H1 (cell line): Measurements from ENCODE around the gene MAP4K1. TPM values are rescaled to one million over a fixed set of nuclear protein-coding genes. Genes with fewer than 3 reads are reported as not detected.

Experiments
- BCL11A ChIP-seq, 2 experiments: IDR thresholded peaks; one replicate each; pipeline ENCODE4 v1.6.1; 2011; ENCODE audit warnings: low read depth in 2 of 2, low read length in 2 of 2, mild to moderate bottlenecking in 2 of 2
- CBX5 ChIP-seq: fragments of 300-800, 300-1000 bp; sonication (generic); IDR thresholded peaks from 2 replicates; pipeline ENCODE4 v1.7.1; 2016; ENCODE audit warnings: antibody characterized with exemption, low read length, low read depth
- CBX8 ChIP-seq: fragments of 300-800, 300-1000 bp; sonication (generic); IDR thresholded peaks from 2 replicates; pipeline ENCODE4 v1.7.1; 2016; ENCODE audit warnings: low read depth, low read length, borderline replicate concordance
- CHD1 ChIP-seq: IDR thresholded peaks from 2 replicates; pipeline ENCODE4 v1.6.1; 2012; ENCODE audit warnings: low read depth, low read length, improper control_type of control experiment
- CHD2 ChIP-seq: IDR thresholded peaks from 2 replicates; pipeline ENCODE4 v1.6.1; 2012; ENCODE audit warnings: low read length, improper control_type of control experiment
- CREB1 ChIP-seq: IDR thresholded peaks from 2 replicates; pipeline ENCODE4 v1.6.1; 2012; ENCODE audit warnings: inconsistent platforms
- CTBP2 ChIP-seq: IDR thresholded peaks from 2 replicates; pipeline ENCODE4 v1.7.0; 2011; ENCODE audit warnings: borderline replicate concordance, mild to moderate bottlenecking, moderate library complexity, mixed read lengths, low read length; ENCODE audit not compliant: insufficient read depth, insufficient read length
- HDAC6 ChIP-seq: IDR thresholded peaks from one replicate; pipeline ENCODE4 v1.7.1; 2012; ENCODE audit warnings: low read depth, mild to moderate bottlenecking, inconsistent platforms, low read length, moderate library complexity
- JUND ChIP-seq: IDR thresholded peaks from 2 replicates; pipeline ENCODE4 v1.6.1; 2011; ENCODE audit warnings: mild to moderate bottlenecking, improper control_type of control experiment, low read length
- KDM1A ChIP-seq: fragments of 200-600, 300-600 bp; sonication (generic); IDR thresholded peaks from 2 replicates; pipeline ENCODE4 v1.7.1; 2016; ENCODE audit warnings: mild to moderate bottlenecking, low read length, borderline replicate concordance
- KDM4A ChIP-seq: IDR thresholded peaks from one replicate; pipeline ENCODE4 v1.7.1; 2012; ENCODE audit warnings: low read depth, mild to moderate bottlenecking, moderate library complexity, low read length, inconsistent platforms; ENCODE audit not compliant: severe bottlenecking
- PHF8 ChIP-seq: fragments of 200-600 bp; sonication (generic); conservative IDR thresholded peaks from 2 replicates; pipeline ENCODE4 v1.7.1; 2012; ENCODE audit warnings: low read depth, mild to moderate bottlenecking, inconsistent platforms, low read length, moderate library complexity
- POU5F1 ChIP-seq: IDR thresholded peaks from 2 replicates; pipeline ENCODE4 v1.6.1; 2011; ENCODE audit warnings: low read depth, mild to moderate bottlenecking, low read length, moderate library complexity
- RBBP5 ChIP-seq: IDR thresholded peaks from 2 replicates; pipeline ENCODE4 v1.7.1; 2012; ENCODE audit warnings: low read depth, mild to moderate bottlenecking, inconsistent platforms, low read length, moderate library complexity, borderline replicate concordance
- RFX5 ChIP-seq: IDR thresholded peaks from 2 replicates; pipeline ENCODE4 v1.6.1; 2011; ENCODE audit warnings: low read depth, low read length, improper control_type of control experiment, borderline replicate concordance
- SAP30 ChIP-seq: fragments of 300-600 bp; sonication (generic); IDR thresholded peaks from 2 replicates; pipeline ENCODE4 v1.7.1; 2012; ENCODE audit warnings: low read length, moderate library complexity, mild to moderate bottlenecking, inconsistent platforms; ENCODE audit not compliant: insufficient read depth, insufficient replicate concordance
- SIX5 ChIP-seq: IDR thresholded peaks from 2 replicates; pipeline ENCODE4 v1.6.1; 2011; ENCODE audit warnings: mild to moderate bottlenecking, low read depth, low read length
- SRF ChIP-seq: IDR thresholded peaks from 2 replicates; pipeline ENCODE4 v1.6.1; 2011; ENCODE audit warnings: mild to moderate bottlenecking, low read depth, low read length, moderate library complexity
- polyA plus RNA-seq, 7 experiments: library from polyadenylated mRNA; depleted of rRNA in 3 of 7; stranded (reverse) in 5 of 7; unstranded in 2 of 7; fragments of >200 nt in 5 of 7; fragments of 200-250 nt in 2 of 7; gene quantifications; 1 replicate in 5 of 7; 2 replicates in 1 of 7; 4 replicates in 1 of 7; pipeline versions ENCODE4 v1.2.1 to v1.2.3, GENCODE V29; 2011 to 2013; ENCODE audit warnings: missing spikeins in 2 of 7, mixed read lengths in 2 of 7
- total RNA-seq: library from RNA; stranded (reverse); fragmentation: NEBNext Ultra II Directional; extraction: Animal tissue kit (Norgen Biotek cat#: 25700); gene quantifications from 2 replicates; pipeline ENCODE4 v1.2.1, GENCODE V29; 2021
- TF ChIP-seq, protein P1 (sequence below), 3 experiments: IDR thresholded peaks; 1 replicate in 2 of 3; 2 replicates in 1 of 3; pipeline versions ENCODE4 v1.5.1 to v1.6.1; 2011; ENCODE audit warnings: low read length in 3 of 3, mild to moderate bottlenecking in 3 of 3, inconsistent platforms in 2 of 3, low read depth in 1 of 3, moderate library complexity in 1 of 3; ENCODE audit not compliant: insufficient read depth in 1 of 3; ENCODE audit errors: control extremely low read depth in 1 of 3
- TF ChIP-seq, protein P2 (sequence below): IDR thresholded peaks from 2 replicates; pipeline ENCODE4 v1.6.1; 2011; ENCODE audit warnings: low read length, improper control_type of control experiment

The MAP4K1 gene
- total and polyA plus RNA-seq, 2 of the 8 experiments (the other 6 are each of a cell fraction or from before 2014, with no cell fraction given), result 9.0 to 10.4 TPM

DNA sequence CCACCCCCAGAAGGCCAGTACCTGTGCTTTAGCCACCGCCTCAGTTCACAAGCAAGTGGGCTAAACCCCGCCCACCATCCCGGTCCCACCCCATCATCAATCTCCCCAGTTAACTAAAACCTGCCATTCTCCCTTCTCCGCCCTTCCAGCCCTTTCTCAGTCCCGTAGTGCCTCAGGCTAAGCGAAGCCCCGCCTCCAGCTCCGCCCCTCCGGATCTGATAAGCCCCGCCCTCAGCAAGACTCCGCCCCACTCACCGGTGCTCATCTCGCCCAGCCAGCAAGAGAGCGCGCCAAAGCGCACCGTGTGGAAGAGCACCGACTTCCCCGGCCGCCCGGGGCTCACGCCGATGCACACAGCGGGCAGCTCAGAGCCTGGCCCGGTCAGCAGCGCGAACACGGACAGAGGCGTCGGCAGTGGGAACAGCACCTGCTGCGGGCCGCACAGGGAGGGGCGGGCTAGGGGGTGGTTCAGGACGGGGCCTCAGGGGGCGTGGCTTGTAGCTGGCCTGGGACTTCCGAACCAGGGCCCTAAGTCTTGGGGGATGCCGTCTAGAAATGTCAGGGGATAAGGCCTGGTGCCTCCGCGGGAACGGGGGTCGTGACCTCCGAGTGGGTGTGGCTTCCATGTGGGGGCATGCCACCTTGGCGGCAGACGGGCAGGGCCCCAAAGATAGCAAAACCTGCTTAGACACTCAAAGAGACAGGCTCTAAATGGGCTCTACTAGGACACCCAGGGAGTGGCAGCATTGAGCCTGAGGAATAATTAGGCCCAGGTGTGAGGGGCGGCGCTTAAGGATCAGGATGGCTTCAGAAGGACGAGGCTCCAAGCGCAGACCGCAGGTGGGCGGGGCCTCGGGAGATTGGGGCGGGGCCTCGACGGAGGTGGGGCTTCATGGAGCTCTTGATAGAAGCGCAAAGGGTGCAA, 21.4 kb downstream of the MAP4K1 start (continued):
- TF ChIP-seq CTBP2 (no peak), CBX8 (no peak), POU5F1 (no peak), SIX5 (no peak), SRF (no peak), JUND (no peak), CHD1 (no peak), KDM4A (peak; percentile 44), SAP30 (no peak), KDM1A (no peak), CREB1 (no peak), PHF8 (peak; percentile 55; the same call in 1 of the 2 replicates), CBX5 (no peak), HDAC6 (no peak), CHD2 (no peak), BCL11A (IDR thresholded peaks at IDR 0.05; ENCODE audit: low read depth in 2 of 2, low read length in 2 of 2) (no peak), RFX5 (no peak), RBBP5 (0 out of 2 replicates have a peak, but pooled peaks have one; percentile 45)
- TF ChIP-seq, protein P1, sequence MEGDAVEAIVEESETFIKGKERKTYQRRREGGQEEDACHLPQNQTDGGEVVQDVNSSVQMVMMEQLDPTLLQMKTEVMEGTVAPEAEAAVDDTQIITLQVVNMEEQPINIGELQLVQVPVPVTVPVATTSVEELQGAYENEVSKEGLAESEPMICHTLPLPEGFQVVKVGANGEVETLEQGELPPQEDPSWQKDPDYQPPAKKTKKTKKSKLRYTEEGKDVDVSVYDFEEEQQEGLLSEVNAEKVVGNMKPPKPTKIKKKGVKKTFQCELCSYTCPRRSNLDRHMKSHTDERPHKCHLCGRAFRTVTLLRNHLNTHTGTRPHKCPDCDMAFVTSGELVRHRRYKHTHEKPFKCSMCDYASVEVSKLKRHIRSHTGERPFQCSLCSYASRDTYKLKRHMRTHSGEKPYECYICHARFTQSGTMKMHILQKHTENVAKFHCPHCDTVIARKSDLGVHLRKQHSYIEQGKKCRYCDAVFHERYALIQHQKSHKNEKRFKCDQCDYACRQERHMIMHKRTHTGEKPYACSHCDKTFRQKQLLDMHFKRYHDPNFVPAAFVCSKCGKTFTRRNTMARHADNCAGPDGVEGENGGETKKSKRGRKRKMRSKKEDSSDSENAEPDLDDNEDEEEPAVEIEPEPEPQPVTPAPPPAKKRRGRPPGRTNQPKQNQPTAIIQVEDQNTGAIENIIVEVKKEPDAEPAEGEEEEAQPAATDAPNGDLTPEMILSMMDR (IDR thresholded peaks at IDR 0.05; ENCODE audit: control extremely low read depth in 1 of 3, insufficient read depth in 1 of 3, low read depth in 1 of 3, low read length in 3 of 3), result no peak
- TF ChIP-seq, protein P2, sequence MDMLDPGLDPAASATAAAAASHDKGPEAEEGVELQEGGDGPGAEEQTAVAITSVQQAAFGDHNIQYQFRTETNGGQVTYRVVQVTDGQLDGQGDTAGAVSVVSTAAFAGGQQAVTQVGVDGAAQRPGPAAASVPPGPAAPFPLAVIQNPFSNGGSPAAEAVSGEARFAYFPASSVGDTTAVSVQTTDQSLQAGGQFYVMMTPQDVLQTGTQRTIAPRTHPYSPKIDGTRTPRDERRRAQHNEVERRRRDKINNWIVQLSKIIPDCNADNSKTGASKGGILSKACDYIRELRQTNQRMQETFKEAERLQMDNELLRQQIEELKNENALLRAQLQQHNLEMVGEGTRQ, result no peak
